Activated naive CD8-positive, alpha-beta T cell treated with anti-CD3 and anti-CD28 coated beads, Interleukin-2, amount 50 U/mL, for 24 hours (primary cell): ENCODE data around the gene GPATCH8.
"Not testable (repeated sequence)": the region's sequence is repeated elsewhere in the genome, so short reads cannot be mapped to it uniquely, and the experiment has no call there.

Experiments used
- ATAC-seq: fragments of 150-1000 bp; cut with Tn5 transposase; one replicate; pipeline ENCODE4 v1.10.0; 2021
- DNase-seq: peaks from one replicate; pipeline ENCODE4 v3.0.0; 2021
- H3K27ac Mint-ChIP-seq: one replicate; pipeline ENCODE4 v1.8.0; 2021; ENCODE audit warnings: mild to moderate bottlenecking, mixed read lengths
- H3K27me3 Mint-ChIP-seq: one replicate; pipeline ENCODE4 v1.8.0; 2021; ENCODE audit warnings: mixed read lengths
- H3K36me3 Mint-ChIP-seq: one replicate; pipeline ENCODE4 v1.8.0; 2021; ENCODE audit warnings: low read depth, mixed read lengths
- H3K4me1 Mint-ChIP-seq: one replicate; pipeline ENCODE4 v1.8.0; 2021; ENCODE audit warnings: mixed read lengths
- H3K4me3 Mint-ChIP-seq: one replicate; pipeline ENCODE4 v1.8.0; 2021; ENCODE audit warnings: mild to moderate bottlenecking, moderate library complexity, mixed read lengths
- H3K9me3 Mint-ChIP-seq: one replicate; pipeline ENCODE4 v1.8.0; 2021; ENCODE audit warnings: mixed read lengths

GPATCH8 gene

DNA sequence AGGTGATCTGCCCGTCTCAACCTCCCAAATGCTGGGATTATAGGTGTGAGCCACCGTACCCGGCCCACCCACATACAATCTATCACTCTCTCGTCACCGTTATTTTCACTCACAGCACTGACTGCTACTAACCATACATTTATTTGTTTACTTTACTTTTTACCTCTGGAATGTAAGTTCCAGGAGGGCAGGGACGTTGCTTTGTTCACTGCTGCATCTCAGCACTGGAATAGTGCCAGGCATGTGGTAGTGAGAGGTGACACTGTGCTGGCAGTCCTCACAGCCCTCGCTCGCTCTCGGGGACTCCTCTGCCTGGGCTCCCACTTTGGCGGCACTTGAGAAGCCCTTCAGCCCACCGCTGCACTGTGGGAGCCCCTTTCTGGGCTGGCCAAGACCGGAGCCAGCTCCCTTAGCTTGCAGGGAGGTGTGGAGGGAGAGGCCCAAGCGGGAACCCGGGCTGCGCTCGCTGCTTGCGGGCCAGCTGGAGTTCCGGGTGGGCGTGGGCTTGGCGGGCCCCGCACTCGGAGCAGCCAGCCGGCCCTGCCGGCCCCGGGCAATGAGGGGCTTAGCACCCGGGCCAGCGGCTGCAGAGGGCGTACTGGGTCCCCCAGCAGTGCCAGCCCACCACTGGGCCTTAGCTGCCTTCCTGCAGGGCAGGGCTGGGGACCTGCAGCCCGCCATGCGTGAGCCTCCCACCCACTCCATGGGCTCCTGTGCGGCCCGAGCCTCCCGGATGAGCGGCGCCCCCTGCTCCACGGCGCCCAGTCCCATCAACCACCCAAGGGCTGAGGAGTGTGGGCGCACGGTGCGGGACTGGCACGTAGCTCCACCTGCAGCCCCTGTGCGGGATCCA is 134.6 kb downstream of the GPATCH8 start:
- H3K27me3 Mint-ChIP-seq: peaks cover 36% of the 10 kb centered on the region
- not testable (repeated sequence) for DNase-seq, H3K4me3 Mint-ChIP-seq

DNA sequence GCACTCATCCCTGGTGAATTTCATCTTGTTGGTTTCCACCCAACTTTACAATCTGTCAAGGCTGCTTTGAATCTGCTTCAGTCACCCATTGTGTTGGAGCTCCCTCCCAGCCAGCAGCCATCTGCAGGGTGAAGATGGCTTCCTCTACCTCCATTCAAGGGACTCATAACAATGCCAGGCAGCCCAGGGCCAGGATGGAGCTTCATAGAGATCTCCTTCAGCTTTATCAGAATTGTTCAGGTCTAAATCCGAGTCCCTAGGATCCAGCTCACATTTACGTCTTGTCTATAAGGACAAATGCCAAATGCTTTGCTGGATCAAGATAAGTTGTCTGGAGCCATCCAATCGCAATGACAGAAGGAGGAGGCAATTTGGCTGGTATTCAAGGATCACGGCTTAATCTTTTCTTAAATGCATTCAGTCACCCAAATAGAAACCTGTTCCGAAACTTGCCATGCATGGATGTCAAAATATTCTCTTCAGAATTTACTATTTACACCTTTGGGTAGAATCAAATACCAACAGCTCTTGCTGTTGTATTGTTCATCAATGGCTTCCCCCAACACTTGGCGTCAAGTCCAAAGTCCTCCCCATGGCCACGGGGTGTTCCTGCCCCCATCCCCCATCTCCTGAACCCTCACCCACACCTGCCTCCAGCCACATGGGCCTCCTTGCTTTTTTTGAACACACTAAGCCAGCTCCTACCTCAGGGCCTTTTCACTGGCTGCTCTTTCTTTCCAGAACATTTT is 135.8 kb downstream of the GPATCH8 start:
- peaks cover 36% of the 10 kb centered on the region for H3K27me3 Mint-ChIP-seq
- DNase-seq (no peak), ATAC-seq (no peak)
- no peaks in the 10 kb centered on the region for H3K36me3 Mint-ChIP-seq
- no peak overlapping the region for H3K4me3 Mint-ChIP-seq
- no peaks in the 10 kb centered on the region for H3K9me3 Mint-ChIP-seq
- H3K27ac Mint-ChIP-seq: no peak overlapping the region
- H3K4me1 Mint-ChIP-seq: peaks cover 2% of the 10 kb centered on the region

More for the DNA sequence above, 134.6 kb downstream of the GPATCH8 start:
- not testable (repeated sequence) for H3K4me1 Mint-ChIP-seq, H3K9me3 Mint-ChIP-seq, H3K36me3 Mint-ChIP-seq, ATAC-seq, H3K27ac Mint-ChIP-seq

DNA sequence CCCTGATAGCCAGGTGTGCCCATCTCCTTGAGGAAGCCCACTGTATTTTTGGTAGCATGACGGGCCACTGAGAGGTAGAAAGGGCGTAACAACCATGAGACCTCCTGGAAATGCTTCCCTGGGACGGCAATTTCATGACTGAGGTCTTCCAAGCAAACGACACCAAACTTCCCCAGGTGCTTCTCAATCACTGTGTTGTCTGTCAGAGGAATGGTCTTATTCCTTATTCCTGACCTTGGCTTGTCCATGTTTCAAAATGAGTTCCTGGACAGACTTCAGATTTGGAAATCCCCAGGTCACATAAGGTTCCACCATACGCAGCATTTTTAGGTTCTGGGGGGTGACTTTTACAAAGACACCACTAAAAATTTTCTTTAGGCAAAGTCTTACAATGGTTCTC is 138.2 kb downstream of the GPATCH8 start:
- H3K27ac Mint-ChIP-seq, H3K9me3 Mint-ChIP-seq, H3K4me1 Mint-ChIP-seq, H3K36me3 Mint-ChIP-seq, DNase-seq, ATAC-seq: not testable (repeated sequence)
- Mint-ChIP-seq H3K4me3 (peak overlapping the region; percentile 23), H3K27me3 (peaks cover 34% of the 10 kb centered on the region)

DNA sequence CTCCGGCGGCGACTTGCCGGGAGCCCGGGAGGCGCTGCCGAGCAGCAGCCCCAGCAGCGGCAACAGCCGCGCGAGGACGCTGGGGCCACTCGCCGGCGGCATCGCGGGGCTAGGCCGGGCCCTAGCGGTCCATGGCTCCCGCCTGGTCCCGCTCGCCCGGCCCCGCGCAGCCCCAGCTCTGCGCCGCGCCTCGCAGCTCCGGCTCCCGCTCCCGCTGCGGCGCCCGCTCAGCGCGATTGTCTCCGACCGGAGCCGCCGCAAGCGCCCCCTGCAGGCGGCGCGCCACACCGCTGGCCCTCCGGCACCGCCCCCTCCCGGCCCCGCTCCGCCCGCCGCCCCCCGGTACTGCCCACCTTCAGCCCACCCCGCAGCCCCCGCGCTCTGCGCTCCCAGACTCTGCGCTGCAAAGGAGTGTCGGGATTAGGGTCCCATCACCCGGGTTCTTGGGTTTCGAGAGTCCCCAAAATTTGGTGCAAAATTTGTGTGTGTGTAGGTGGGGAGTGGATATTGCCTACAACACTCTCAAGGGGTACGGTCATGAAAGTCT is 139.5 kb downstream of the GPATCH8 start, which contains the start of gene FAM171A2:
FAM171A2 (minus strand) TSS at position 241 of the 547 bp plus-strand sequence; CDS start at position 102, 139 bp downstream.
- Mint-ChIP-seq H3K27ac (no peak within 1 kb of the TSS), H3K4me3 (peak within 1 kb of the TSS; percentile 50), H3K36me3 (no peaks in the 10 kb centered on the region), H3K9me3 (no peaks in the 10 kb centered on the region), H3K27me3 (peaks cover 27% of the 10 kb centered on the region), H3K4me1 (no peaks in the 10 kb centered on the region)
- DNase-seq (peak; percentile 79), ATAC-seq (peak; percentile 86)

DNA sequence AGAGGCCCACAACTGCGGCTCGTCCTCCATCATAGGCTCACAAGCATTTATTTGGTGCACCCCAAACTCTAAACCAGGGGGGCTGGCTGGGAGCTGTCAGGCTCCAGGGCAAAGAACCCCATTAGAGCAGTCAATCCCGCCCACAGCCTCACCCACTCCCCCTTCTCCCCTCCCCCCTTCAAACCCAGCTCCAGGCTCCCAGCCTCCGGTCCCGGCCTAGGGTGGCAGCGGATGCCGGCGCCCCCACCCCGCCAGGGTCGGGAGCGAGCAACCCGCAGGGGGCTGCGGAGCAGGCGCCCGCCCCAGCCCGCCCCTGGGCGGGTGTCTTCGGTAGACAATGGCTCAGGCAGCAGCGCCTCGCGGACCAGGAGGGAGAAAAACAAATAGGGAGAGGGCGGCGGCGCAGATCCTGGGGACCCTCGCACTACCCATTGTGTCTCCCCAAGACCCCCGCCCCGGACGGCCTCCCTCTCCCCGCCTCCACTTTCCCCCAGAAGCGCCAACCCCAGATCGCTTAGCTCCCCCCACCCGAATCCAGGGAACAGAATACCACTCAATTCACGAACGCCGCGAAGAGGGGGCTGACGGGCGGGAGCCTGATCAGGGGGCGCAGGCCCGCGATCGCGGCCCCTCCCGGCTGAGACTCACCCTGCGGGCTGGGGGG is 140.1 kb downstream of the GPATCH8 start:
- no peak for DNase-seq
- peak; percentile 20 for ATAC-seq
- peaks cover 25% of the 10 kb centered on the region for H3K27me3 Mint-ChIP-seq
- H3K36me3 Mint-ChIP-seq: no peaks in the 10 kb centered on the region
- peak overlapping the region; percentile 45 for H3K4me3 Mint-ChIP-seq
- H3K4me1 Mint-ChIP-seq: no peaks in the 10 kb centered on the region
- H3K9me3 Mint-ChIP-seq: no peaks in the 10 kb centered on the region
- H3K27ac Mint-ChIP-seq: no peak overlapping the region

DNA sequence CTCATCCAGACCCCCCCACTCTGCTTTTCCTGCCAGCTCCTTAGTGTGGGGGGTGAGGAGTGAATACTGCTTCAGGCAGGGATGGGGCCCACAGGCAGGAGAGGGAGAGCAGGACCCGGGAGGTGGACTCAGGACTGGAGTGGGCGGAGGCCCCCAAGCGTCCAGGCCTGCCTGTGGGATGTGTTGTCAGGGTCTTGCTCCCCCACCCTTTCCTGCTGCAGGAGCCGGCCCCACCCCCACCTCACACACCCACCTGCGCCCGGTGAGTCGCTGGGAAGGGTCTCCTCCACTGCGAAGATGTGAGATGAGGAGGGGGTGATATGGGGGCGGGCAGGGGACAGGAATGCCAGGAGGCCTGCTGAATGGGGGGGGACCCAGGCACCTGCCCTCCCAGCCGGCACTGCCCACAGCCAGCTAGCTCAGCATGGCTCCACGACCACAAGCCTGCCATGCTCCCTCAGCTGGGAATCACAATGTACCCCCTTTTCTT is 140.7 kb downstream of the GPATCH8 start:
- DNase-seq (no peak), ATAC-seq (no peak)
- peaks cover 25% of the 10 kb centered on the region for H3K27me3 Mint-ChIP-seq
- H3K4me3 Mint-ChIP-seq: no peak overlapping the region
- no peaks in the 10 kb centered on the region for H3K36me3 Mint-ChIP-seq
- no peak overlapping the region for H3K27ac Mint-ChIP-seq
- no peaks in the 10 kb centered on the region for H3K9me3 Mint-ChIP-seq
- no peaks in the 10 kb centered on the region for H3K4me1 Mint-ChIP-seq

DNA sequence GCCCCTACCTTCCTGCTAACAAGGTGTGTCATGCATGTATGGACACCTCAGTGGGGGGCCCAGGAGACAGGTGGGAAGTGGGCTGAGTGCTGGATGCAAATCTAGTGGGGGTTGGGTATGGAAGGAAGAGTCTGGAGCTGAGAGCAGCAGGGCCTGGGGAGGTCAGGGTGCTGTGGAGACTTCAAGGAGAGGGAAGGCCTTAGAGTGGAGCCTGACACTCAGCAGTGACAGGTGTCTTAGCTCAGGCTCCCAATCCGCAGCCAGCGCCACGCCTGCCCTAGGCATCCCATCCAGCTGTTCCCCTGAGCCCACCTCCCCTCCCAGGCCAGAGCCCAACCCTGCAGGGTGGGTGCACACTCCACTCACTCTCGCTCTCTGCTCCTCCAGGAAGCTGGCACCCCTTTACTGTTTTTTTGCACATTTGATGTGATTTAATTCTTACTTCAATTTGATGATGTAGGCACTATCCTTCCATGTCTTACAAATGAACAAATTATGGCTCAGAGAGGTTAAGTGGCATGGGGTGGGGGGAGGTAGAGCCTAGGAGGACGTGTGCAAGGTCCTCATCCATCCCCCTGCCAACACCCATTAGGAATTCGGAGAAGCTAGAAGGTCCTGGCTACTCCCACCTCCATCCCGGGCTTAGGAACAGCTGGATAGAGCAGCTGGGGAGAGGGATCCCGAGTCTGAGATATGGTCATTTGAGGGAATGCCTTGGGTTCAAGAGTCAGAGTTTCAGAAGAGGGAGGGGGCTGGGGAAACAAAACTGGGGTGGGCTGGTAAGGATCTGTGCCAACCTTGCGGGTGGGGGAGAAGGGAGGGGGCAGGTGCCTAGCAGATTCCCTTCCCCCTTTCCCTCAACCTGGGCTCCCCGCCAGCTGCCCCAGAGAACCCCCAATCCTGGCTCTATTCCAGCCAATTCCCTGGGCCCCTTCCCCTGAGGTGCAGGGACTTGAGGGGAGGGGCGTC is 141.6 kb downstream of the GPATCH8 start:
- Mint-ChIP-seq H3K4me1 (no peaks in the 10 kb centered on the region), H3K4me3 (no peak overlapping the region), H3K9me3 (no peaks in the 10 kb centered on the region), H3K27me3 (peaks cover 22% of the 10 kb centered on the region), H3K36me3 (no peaks in the 10 kb centered on the region), H3K27ac (no peak overlapping the region)
- ATAC-seq: no peak
- no peak for DNase-seq

DNA sequence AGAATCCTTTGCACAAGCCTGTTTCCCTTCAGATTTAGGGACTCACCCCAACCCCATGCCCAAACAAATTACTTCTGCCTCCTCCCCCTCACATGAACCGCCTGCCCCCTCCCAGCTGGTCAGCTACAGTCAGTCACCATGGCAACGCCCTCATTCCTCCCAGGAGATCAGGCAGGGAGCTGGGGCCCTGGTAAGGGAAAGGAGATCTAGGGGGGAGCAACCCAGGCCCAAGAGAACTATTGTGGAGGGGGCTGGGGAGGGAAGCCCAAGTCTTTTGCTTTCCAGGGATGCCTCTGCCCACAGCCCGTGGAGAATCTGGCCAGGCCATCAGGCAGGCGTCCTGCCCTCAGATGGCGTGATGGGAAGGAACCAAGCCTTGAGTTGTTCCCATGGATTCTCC is 142.4 kb downstream of the GPATCH8 start:
- no peak overlapping the region for H3K27ac Mint-ChIP-seq
- no peaks in the 10 kb centered on the region for H3K36me3 Mint-ChIP-seq
- no peak overlapping the region for H3K4me3 Mint-ChIP-seq
- no peak for ATAC-seq
- no peaks in the 10 kb centered on the region for H3K9me3 Mint-ChIP-seq
- no peak for DNase-seq
- no peaks in the 10 kb centered on the region for H3K4me1 Mint-ChIP-seq
- peaks cover 19% of the 10 kb centered on the region for H3K27me3 Mint-ChIP-seq

DNA sequence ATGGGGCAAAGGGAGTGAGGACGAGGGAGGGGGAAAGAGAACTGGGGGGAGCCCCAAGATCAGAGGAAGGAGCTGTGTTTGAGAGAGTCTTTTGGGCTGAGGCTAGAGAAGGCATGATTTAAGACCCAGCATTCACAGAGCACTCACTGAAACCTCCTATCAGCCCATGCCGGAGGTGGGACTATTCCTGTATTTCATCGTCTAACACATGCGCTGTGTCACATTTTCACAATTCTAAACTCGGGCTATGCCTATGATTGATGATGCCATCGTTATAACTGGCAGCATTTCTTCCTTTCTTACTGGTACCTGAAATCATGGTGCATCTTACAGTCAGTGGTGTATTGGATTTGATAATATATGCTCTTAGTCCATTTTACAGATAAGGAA is 143.1 kb downstream of the GPATCH8 start:
- H3K27me3 Mint-ChIP-seq: peaks cover 14% of the 10 kb centered on the region
- no peak overlapping the region for H3K27ac Mint-ChIP-seq
- H3K4me1 Mint-ChIP-seq: no peaks in the 10 kb centered on the region
- DNase-seq: no peak
- no peak for ATAC-seq
- no peaks in the 10 kb centered on the region for H3K9me3 Mint-ChIP-seq
- no peaks in the 10 kb centered on the region for H3K36me3 Mint-ChIP-seq
- H3K4me3 Mint-ChIP-seq: no peak overlapping the region

DNA sequence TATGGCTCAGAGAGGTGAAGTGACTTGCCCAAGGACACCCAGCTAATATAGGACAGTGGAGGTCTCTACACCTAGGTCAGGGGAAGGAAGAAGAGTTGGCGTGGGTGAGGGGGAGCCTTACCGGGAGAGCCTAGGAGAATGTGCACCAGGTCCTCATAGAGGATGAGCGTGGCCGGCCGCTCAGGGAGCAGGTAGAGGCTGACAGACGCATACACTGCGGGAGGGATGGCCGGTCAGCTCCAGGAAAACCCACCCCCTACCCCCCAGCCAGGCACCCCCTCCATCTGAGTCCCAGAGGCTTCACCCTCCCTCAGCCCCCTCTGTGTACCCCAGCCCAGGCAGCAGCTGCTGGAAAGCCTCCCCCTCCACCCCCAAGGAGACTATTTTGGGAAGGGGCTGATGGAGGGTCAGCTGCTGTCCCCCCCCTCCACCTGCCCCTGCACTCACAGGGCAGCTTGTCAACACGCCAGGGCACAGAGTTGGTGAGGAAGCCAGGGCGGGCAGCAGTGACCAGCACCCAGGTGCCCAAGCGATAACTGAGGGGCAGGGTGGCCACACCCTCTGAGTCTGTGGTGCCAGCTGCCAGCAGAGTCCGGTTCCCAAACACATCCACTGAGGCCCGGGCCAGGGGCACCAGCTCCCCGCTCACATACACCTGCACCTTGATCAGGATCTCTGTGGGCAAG is 143.6 kb downstream of the GPATCH8 start:
- H3K36me3 Mint-ChIP-seq: no peaks in the 10 kb centered on the region
- no peak overlapping the region for H3K4me3 Mint-ChIP-seq
- no peak for DNase-seq
- H3K27me3 Mint-ChIP-seq: peaks cover 9% of the 10 kb centered on the region
- no peaks in the 10 kb centered on the region for H3K9me3 Mint-ChIP-seq
- no peak for ATAC-seq
- no peak overlapping the region for H3K27ac Mint-ChIP-seq
- H3K4me1 Mint-ChIP-seq: no peaks in the 10 kb centered on the region

DNA sequence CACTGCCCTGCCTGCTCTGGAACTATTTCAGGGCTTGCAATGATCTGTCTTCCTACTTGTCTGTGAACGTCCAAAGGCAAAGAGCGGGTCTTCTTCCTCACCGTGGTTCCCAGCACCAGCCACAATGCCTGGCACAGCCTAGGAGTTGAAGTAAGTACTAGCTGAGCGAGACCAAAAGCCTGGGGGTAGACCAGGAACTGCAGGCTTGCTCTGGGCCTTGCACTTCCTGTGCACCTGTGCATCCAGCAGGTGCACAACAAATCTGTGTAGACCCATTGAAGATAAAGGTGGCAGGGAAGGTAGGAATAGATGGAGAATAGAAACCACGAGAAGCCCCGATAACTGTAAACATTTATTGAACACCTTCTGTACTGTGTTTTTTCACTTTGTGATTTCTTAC is 144.2 kb downstream of the GPATCH8 start:
- Mint-ChIP-seq H3K36me3 (no peaks in the 10 kb centered on the region), H3K27ac (no peak overlapping the region), H3K4me1 (no peaks in the 10 kb centered on the region), H3K9me3 (no peaks in the 10 kb centered on the region), H3K27me3 (peaks cover 6% of the 10 kb centered on the region), H3K4me3 (no peak overlapping the region)
- ATAC-seq: no peak
- DNase-seq: no peak

DNA sequence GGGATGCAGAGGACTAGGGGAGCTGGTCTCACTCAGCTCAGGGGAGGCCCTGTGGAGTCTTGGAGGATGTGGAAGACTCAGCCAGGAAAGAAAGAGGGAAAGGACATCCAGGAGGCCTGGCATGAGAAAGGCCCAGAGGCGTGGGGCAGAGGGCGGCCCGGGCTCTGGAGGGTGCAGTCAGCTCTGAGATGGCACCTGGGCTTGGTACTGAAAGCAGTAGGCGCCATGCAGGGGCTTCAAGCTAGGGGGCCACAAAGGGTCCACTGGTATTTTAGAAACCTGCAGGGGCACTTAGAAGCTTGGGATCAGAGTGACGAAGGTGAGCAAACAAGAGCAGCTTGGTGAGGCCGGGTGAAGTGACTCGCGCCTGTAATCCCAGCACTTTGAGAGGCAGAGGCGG is 145.1 kb downstream of the GPATCH8 start:
- DNase-seq: no peak
- H3K9me3 Mint-ChIP-seq: no peaks in the 10 kb centered on the region
- H3K27ac Mint-ChIP-seq: no peak overlapping the region
- no peak for ATAC-seq
- H3K27me3 Mint-ChIP-seq: peaks cover 6% of the 10 kb centered on the region
- no peaks in the 10 kb centered on the region for H3K4me1 Mint-ChIP-seq
- H3K4me3 Mint-ChIP-seq: no peak overlapping the region
- H3K36me3 Mint-ChIP-seq: no peaks in the 10 kb centered on the region

DNA sequence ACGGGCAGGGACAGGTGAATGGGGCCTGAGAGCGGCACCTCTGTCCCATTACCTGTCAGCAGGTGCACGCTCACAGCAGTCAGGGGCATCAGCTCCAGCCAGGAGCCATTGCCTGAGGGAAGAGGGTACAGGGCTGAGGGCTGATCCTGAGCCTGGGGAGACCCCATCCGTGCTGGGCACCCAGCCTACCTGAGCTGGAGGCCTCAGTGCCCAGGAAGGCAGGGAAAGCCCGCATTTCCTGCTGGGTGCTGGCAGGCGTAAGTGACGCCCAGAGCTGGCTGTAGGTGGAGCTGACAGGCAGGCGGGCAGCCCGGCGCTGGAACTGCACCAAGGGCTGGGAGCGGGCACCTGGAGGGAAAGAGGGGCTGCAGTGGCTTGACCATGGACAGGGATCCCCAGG is 147.0 kb downstream of the GPATCH8 start:
- DNase-seq (no peak), ATAC-seq (no peak)
- Mint-ChIP-seq H3K4me1 (no peaks in the 10 kb centered on the region), H3K4me3 (no peak overlapping the region), H3K36me3 (no peaks in the 10 kb centered on the region), H3K9me3 (no peaks in the 10 kb centered on the region), H3K27ac (no peak overlapping the region), H3K27me3 (peaks cover under 1% of the 10 kb centered on the region)
